ENCODE measurements around the gene NOC2L.
"Not testable (repeated sequence)": the region's sequence is repeated elsewhere in the genome, so short reads cannot be mapped to it uniquely, and the experiment has no call there.

NOC2L gene

DNA sequence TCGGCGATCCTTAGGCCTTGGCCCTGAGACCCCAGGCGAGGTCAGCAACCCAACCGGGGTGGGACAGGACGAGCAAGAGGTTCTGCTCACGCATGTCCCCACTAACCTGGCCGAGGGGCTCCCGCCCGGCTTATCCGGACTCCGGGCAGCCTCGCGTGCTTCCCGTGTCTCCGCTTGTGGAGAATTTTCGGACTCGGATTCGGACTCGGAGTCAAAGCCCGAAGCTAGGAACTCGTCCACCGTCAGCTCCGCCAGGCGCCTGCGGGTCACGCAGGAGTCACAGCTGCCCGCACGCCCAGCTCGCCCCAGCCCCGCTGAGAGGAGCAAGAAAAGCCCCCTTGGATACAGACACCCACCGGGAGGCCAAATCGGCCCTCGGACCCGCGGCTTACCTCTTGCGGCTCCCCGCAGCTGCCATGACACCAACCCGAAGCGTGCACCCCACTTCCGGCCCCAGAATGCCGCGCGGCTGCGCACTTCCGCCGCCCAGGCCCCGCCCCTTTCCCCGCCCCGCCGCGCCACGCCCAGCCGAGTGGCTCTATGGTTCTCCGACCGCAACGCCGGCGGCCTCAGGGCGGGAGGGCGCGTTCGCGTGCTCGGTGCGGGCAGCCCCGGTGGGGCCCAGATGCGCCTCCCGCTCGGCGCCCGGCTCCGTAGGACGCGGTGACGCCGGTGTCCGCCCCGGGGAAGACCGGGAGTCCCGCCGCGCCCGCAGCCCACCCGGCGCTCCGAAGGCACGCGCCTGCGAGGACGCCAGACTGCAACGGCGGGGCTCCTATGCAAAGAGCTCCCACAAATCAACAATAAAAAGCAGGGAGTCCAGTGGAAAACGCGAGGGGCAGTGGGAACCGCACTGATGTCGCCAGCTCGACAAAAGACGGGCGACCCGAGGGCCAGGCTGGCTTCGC is at the start of gene NOC2L:
Gene NOC2L (minus strand): TSS at position 434 of the 908 bp plus-strand sequence. CDS start 16 bp downstream, at position 418.
- FAIRE-seq, result no peak

DNA sequence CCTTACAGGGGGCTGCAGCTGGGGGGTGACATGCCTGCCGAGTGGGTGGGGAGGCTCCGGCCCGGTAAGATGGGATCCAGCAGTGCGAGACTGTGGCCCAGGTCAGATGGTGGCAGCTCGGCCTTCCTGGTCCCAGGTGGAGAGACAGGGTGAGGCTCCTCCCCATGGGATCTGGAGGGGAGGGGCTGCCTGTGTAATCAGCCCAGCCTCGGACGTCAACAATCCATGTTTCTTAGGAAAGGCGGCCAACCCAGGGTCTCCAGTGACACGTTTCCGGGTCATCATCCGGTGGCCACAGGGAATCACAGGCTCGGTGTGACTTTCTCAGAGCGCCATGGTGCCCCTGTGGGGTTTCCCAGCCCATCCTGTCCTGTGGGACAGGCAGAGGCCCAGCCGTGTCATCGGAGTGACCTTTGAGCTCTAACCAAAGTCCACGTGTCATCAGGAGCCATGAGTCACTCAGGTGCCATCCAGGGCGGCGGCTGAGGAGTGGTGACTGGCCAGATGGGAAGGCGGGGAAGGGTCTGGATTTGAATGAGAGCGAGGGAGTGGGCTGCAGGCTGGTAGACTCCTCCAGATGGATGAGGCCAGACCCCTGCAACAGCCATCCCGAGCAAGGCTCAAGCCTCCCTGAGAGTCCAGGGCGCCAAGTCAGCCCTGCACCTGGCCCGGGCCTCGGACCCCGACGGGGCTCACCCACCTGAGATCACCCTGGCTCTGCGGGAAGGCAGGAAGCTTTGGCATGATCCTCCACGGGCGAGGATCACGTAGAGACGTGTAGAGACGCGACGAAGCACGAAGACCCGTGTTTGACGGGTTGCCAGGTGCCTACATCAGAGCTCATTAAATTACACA is 47.5 kb upstream of the NOC2L start:
- FAIRE-seq, result no peak

DNA sequence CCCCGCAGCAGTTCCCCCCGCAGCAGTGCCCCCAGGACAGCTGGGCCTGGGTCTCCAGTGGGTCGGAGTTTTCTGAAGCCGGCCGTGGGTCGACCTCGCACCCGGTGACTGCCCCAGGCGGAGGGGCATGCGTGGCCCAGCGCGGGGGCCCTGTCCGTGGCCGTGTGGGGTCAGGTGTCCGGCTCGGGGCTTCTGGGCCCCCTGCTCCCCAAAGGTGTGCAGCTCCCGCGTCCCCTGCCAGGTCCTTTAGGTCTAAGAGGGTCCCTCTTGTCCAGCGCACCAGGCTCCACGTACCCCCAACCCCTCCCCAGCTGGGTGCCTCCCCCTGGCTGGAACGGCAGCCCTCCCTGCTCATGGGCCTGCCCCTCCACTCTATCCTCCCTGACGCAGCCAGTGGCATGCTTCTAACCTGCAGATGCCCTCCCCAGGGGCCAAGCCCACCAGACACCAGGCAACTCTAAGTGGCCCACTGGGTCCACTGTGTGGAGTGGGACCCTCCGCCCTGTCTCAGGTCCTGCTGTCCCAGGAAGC is 46.8 kb upstream of the NOC2L start:
- no peak for FAIRE-seq

DNA sequence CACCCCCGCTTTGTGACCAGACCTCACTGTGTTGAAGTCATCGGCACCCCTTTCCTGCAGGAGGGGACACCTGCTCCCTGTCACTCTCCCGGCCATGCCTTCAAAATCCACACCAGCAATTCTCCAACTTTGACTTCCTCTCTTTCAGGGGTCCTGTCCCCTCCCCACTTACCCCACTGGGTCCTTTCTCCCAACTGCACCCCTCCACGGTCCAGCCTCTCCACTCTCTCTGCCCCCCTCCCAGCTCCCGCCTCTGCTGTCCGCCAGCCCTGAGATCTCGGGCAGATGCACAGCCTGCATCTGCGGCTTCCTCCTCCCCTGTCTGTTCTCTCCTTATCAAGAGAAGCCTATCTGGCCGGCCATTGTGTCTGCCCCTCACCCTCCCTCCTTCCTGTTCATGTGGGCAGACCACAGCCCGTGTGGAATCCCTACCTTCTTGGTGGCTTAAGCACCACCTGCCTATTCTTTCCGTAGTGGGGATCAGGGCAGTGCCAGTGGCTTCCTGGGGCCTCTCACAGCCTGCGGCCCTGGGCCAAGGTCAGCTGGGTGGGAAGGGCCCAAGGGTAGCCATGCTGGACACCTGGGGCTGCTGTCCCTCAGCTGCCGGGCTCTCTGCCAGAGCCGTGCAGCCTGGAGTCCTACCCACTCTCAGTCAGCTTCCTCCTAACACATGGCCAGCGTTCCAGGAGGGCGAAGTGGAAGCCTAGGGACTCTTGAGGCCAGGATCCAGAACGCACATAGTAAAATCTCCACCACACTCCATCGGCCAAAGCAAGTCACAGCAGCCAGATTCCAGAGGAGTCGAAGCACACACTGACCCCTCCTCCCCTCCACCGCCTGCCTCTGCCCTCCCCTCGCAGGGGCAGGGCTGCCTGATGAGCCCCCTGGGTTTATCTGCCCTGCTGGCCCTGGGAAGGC is 46.0 kb upstream of the NOC2L start:
- FAIRE-seq, result no peak

DNA sequence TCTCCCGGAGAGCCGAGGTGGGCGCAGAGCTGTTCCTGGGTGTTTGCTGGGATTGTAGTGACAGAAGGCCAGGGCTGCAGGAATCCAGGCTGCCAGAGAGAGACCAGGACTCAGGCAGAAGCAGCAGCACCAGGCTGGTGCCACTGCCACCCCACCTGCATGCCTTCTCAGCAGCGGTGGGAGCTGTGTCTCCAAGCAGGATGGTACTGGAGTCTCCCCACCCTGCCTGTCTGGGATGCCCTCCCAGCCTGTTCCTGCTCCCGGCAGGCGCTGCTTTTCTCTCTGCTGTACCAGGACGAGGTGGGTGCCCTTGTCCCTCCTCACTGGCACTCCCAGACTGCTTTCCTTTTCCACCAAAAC is 45.3 kb upstream of the NOC2L start:
- no peak for FAIRE-seq

DNA sequence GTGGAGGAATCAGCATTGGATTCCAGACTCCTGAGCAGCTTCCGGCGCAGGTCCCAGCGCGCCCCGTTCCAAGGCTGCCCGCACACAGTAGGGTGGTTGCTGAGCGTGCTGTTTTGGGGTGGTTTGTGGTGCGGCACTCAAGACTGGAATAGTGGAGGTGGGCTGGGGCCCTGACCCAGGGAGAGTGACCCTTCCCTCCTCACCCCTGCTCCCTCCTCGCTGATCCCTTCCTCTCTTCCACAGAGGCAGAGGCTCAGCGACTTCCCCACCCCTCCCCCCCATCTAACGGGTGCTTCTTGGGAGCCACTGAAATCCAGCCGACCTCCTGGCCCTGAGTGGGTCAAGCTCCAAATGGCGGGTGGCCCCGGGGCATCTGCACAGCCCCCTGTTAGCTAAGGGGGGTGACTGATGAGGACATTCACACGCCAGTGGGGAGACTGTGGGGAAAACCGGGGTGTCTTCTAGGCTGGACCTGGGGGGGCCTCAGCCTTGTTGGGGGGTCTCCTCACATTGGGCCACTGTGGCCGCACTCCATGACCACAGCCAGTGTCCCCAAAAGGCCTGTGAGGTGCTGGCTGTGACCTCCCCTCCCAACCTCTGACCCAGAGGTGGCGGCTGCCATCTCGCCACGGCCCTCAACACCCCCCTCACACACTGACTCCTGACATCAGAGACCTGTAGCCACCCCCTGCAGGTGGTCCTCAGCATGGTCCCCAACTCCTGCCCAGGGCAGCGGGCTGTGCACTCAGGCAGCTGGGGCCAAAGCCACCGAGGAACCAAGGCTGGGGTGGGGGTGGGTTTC is 44.8 kb upstream of the NOC2L start:
- no peak for FAIRE-seq

DNA sequence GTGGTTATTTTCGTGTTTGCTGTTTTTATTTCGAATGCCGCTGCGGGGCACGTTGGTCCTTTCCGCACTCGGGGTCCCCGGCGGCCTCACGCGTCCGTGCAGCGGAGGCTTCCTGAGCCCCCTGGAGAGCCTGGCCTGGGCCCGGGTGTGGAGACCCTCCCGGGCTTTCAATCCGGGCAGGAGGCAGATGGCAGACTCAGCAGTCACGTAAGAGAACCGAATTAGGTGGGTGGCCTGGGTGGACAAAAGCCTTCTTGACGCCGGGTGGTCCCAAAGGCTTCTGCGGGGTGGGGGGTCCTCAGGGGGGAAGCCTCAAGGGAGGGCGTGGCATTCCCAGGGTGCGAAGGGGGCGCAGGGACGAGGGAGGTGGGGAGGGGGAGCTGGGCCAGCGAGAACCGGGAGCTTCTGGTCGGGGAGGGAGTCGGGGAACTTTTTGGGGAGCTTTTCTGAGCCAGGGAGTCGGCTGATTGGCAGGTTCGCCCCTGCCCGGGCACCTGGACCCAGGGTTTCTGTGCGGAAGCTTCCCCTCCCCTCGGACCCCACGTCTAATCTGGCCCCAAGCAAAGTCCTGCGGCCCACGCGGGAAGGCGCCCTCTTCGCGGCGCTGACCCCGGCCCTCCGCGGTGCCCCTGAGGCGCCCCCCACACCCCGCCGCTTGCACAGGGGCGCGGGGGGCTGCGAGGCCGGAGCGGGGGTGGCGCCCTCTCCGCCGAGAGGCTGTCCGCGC is 42.2 kb upstream of the NOC2L start:
- no peak for FAIRE-seq

DNA sequence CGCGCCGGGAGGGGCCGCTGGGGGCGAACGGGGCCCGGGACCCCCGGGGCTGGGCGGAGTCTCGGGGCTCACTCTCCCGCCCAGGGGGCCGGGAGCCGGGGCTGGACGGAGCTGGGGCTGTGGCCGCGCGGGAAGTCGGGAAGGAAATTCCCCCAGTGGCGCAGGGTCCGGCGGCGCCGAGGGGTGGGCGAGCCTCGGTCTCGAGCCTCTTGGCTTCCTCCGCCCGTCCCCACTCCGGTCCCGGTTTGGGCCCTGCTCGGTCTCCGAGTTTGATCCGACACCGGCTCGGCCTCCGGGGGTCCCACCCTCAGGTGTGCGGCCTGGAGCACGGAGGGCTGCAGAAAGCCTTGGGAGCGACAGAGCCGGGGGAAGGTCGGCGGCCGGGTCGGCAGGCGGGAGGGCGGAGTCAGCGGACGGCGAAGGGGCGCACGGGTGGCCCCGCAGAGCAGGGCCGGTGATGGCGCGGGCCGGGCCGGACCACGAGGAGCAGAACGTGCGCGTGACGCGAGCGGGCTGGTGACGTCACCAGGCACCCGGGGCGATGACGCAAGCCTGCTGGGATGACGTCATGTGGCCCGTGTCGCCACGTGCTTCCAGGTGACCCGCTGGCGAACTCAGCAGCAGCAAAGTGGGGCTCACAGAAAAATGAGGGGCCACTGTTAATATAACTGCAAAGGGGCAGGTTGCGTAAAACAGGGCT is 41.5 kb upstream of the NOC2L start:
- no peak for FAIRE-seq

DNA sequence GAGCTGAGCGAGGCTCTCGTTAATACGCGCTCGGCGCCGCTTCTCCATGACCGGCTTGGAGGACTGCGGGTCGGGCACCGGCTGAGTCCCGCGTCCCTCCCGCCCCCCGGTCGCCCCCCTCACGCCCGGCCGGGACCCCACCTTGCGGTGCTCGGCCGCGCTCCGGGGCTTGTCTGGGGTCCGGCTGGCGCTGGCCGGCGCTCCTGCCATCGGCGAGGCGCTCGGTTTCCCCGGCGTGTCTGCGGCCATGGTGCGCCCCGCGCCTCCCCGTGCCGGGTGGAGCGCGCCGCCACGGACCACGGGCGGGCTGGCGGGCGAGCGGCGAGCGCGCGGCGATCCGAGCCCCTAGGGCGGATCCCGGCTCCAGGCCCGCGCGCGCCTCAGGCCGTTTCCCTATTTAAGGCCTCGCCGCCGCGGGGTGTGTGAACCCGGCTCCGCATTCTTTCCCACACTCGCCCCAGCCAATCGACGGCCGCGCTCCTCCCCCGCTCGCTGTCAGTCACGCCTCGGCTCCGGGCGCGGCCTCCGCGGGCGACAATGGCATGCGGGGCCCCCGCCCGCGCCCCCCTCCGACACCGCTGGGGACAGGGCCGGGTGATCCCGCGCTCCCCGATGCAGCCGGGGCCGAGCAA is 40.8 kb upstream of the NOC2L start, which contains the start of gene HES4:
Gene HES4 (minus strand): TSS at position 373 of the 632 bp plus-strand sequence. CDS start 124 bp downstream, at position 249.
- no peak for FAIRE-seq

DNA sequence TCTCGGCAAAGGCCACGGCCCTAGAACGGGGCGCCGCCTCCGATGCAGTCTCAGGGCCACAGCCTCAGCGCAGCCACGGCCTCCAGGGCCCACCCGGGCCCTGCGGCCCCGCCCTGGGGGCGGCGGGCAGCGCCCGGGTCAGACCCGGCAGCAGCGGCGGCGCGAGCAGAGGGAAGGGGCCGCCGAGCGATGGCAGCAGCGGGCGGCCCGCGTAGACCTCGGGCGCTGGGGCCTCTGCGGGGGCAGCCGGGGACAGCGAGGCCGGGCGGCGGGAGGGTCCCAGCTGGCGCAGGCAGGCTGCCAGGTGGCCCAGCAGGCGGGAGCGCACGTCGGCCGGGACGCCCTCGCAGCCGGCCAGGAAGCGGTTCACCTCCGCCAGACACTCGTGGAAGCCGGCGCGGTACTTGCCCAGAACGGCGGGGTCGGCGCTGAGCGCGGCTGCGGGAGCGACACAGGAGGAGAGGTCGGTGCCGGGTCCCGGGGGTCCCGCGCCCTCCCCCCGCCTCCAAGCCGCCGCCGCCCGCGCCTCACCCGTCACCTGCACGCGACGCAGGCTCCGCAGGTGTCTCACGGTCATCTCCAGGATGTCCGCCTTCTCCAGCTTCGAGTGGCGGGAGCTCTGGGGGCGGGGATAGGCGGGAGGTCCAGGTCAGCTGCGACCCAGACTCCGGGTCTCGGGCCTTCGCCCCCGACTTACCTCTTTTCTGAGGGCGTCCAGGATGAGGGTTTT is 40.1 kb upstream of the NOC2L start:
- no peak for FAIRE-seq

DNA sequence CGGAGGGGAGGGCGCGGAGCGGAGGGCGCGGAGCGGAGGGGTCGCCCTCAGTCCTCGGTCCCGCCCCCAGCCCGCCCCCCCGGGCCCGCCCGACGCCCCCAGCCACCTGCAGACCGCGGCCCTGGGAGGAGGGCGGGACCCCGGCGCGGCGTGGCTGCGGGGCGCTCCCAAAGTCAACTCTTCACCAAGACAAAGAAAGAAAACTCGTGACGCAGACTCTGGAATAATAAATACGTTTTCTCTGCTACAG is 39.6 kb upstream of the NOC2L start:
- FAIRE-seq, result no peak

DNA sequence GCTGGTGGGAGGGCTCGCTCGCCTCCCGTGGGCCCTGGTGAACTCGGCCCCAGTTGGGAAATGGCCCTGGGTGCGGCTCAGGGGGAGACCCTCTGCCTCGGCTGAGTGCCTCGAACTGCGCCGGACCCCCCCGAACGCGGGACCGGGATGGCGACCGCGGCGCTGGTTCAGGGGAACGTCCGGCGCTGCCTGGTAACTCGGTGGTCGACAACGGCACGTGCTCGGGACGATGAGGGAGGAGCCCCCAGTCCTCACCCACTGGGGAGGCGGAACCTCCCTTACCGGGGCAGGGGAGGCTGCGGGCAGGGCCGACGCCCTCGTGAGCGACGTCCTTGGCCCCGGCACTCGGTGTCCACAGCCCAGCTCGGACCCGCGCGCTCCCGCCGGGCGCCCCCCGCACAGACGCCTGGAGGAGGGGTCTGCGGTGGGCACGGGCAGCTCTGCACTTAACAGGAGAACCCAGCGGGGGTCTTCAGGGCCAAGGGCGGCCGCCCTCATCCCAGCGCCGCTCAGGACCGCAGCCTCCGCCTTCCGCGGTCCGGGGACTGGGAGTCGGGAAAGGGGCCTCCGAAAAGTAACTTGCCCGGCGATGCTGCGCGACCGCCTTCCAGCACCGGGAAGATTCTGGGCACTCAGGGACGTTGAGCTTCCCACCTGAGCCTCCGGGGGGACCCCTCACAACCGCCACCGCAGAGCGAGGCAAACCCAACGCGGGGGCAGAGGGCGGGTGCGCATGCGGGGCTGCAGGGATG is 39.1 kb upstream of the NOC2L start:
- FAIRE-seq, result no peak

DNA sequence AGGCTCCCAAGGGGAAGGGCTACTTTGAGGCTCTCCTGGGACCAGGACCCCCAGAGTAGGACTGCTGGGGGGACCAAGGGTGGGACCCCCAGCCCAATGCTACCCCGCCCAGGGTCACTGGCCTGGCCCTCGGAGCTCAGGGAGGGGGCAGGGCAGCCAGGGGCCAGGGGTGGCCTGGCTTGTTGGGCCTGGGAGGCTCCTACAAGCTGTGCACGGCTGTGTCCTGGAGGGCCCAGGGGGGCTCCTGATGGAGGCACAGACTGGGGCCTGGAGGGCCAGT is 38.6 kb upstream of the NOC2L start:
- FAIRE-seq, result no peak

DNA sequence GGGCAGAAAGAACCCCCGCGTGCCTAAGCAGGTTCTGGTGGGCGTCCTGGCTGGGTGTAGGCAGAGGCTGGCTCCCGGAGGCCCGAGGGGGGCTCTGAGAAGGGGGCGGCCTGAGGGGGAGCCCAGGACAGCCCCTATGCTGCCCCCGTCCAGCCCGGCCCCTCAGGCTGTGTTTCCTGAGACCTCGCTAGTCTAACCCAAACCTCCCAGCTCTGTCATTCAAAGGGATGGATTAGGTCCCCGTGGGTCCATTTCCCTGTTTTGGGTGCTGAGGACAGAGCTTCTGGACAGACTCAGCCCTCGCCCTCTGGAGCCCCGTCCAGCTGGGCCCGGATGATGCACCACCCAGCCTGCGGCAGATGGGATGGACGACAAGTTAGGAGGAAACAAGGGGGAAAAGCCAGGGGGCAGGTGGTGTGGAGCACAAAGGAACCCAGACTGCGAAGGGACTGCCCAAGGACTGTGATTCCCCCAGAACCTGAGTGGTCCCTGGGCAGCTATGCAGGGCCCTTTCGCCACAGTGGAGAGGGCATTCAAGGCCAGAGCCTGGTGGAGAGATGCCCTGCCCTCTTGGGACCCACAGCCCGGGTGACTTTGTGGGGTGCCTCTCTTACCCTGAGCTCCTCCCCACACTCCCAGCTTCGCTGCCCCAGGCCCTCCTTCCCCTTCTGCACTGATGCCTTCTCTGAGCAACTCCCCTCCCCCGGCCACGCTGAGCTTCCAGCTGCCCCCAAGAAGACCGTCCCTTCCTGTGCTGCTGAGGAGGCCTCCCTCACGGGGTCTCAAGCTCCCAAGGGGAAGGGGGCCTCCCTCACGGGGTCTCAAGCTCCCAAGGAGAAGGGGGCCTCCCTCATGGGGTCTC is 38.0 kb upstream of the NOC2L start:
- FAIRE-seq, result no peak

DNA sequence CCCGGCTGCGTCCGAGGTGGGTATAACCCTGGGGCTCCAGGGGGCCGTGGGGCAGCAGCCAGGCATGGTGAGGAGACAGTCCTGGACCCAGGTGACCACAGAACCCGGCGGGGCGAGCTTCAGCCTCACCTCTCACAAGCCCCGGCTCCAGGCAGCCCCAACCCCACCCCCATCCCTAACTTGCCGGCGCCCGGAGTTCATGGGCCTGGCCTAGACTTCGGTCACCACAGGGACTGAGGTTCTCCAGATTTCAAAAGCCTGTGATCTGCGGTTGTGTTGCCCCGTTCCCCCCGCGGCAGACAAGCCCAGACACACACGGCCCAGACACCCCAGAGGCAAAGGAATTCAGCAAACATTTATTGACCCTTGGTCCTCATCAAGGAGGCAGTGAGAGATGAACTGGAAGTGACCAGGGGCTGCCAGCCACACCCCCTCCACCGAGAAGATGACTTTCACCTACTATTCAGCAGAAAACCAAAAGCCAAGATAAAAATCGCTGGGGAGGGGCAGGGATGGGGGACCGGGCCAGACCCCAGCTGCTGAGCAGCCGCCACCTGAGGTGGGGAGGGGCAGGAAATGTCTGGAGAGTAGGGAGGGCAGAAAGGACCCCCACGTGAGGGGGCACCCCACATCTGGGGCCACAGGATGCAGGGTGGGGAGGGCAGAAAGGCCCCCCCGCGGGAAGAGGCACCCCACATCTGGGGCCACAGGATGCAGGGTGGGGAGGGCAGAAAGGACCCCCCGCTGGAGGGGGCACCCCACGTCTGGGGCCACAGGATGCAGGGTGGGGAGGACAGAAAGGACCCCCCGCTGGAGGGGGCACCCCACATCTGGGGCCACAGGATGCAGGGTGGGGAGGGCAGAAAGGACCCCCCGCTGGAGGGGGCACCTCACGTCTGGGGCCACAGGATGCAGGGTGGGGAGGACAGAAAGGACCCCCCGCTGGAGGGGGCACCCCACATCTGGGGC is 36.9 kb upstream of the NOC2L start:
- no peak for FAIRE-seq

DNA sequence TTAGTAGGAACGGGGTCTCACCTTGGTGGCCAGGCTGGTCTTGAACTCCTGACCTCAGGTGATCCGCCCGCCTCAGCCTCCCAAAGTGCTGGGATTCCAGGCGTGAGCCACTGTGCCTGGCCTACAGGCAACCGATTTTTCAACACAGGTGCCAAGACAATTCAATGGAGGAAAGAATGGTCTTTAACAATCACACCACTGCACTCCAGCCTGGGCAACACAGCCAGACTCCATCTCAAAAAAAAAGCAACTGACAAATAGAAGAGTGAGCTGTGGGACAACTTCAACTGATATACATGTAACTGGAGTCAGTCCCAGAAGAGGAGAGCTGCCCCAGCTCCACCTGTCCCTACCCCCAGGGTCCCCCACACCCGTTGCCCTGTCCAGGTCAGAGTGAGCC is 35.5 kb upstream of the NOC2L start:
- FAIRE-seq, result not testable (repeated sequence)

Data from A204.1 (cell line).